ENCODE measurements around the gene TXNL4A. TPM values are rescaled to one million over a fixed set of nuclear protein-coding genes. Genes with fewer than 3 reads are reported as not detected.

Gene TXNL4A
- total RNA-seq, 1 experiment from 2014 or later: 56.1 TPM

DNA sequence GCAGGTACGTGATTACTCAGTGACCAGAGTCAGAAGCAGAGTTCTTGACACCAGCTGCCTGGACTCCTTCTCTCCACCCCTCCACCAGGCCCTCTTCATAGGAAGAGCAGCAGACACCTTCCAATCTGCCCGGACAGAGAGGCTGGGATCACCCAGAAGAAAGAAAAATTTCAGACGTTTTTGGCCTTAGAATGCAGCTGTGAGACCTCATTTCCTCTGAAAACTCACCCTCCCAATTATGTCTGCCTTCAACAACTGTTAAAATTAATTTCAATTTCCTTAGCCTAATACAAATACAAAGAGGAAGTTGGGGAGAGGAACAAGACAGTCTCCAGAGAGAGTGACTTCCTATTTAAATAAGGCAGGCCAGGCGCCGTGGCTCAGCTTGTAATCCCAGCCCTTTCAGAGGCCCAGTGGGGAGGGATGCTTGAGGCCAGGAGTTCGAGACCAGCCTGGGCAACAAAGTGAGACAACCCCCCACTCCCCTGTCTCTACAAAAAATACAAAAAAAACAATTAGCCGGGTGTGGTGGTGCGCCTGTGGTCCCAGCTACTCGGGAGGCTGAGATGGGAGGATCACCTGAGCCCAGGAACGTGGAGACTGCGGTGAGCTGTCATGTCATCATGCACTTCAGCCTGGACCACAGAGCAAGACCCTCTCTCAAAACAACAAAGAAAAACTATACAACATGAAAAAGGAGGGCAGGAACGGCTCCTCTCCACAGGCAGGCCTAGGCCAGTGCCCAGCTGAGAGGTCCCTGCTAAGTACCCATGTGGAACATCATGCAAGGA lies 38.5 kb downstream of the TXNL4A start:
- no peak for DNase-seq (ENCODE audit: low read depth)

DNA sequence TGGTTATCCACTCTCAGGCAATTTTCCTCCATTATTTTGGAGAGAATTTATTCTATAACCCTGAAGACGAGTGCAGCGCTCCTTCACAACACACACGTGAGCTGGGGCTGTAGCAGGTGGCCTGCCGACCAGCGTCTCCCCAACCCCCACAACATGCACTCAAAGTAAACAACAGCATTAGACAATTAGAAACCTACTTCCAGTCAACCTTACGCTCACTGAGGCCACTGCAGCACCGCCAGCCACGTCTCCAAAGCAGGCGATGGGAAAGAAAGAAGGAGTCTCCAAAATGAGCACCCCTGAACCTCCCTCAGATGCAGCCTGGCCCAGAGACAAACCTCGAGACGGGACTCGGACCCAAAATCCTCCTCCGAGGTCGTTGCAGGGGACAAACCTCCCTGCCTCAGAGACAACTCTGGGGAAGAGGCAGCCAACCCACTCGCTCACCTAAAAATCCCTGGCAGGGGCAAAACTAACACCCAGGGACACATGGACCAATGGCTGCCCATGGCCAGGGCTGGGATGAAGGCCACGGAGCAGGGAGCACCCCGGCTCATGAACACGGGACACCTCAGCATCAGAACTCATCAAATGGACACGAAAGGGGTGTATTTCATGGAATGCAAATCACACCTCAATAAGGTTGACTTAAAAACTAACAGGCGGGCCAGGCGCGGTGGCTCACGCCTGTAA lies 39.5 kb downstream of the TXNL4A start:
- DNase-seq (ENCODE audit: low read depth): no peak

DNA sequence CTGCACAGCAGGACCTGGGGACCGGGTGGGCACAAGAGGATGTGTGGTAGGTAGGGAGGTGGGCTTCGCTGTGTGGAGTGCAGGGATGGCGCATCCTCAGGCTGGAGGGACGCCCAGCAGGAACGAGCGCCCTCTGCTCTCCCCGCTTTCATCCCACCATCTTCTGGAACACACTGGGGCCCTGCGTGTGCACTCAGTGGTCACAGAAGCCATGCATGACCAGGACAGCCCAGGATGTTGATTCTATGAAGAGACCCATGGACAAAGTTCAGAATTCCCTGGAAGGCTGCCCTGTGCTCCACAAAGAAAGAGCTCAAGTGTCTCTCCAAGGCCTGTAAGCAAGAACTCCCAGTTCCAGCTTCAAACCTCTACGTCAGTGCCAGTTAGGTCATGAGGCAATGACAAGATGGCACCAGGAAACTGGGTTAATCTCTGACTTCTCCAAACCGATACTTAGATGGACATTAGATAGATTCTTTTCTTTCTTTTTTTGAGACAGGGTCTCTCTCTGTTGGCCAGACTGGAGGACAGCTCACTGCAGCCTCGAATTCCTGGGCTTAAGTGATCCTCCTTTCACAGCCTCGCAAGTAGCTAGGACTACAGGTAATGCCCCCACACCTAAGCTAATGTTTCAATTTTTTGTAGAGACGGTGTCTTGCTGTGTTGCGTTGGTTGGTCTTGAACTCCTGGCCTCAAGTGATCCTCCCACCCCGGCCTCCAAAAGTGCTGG lies 40.3 kb downstream of the TXNL4A start:
- DNase-seq (ENCODE audit: low read depth): no peak

DNA sequence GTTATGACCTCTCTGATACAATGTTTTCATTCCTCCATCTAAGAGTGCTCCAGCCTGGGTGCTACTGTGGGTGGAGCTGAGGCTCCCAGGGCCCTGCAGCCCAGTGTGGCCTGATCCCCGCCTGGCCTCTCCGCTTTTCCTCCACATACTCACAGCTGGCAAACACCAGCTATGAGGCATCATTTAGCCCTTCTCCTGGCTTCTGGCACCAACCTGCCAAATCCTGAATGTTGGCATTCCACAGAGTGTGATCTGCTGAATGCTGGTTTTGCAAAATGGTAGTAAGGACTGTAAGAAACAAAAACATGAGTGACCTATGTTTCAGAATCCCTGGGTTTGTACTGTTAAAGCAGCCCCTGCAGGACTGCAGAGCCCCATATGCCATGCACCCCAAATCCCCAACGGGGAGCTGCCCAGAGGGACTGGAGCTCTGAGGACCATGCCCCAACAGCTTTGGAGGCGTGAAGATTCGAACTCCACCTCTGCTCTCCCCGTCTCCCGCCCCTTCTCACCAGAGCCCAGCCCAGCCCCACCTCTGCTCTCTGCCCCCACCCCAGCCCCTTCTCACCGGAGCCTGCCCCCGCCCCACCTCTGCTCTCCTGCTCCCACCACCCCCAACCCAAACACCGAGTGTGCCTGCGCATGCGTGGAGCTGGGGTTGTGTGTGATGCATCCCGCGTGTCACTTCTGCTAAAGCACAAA lies 41.2 kb downstream of the TXNL4A start:
- DNase-seq (ENCODE audit: low read depth): no peak

DNA sequence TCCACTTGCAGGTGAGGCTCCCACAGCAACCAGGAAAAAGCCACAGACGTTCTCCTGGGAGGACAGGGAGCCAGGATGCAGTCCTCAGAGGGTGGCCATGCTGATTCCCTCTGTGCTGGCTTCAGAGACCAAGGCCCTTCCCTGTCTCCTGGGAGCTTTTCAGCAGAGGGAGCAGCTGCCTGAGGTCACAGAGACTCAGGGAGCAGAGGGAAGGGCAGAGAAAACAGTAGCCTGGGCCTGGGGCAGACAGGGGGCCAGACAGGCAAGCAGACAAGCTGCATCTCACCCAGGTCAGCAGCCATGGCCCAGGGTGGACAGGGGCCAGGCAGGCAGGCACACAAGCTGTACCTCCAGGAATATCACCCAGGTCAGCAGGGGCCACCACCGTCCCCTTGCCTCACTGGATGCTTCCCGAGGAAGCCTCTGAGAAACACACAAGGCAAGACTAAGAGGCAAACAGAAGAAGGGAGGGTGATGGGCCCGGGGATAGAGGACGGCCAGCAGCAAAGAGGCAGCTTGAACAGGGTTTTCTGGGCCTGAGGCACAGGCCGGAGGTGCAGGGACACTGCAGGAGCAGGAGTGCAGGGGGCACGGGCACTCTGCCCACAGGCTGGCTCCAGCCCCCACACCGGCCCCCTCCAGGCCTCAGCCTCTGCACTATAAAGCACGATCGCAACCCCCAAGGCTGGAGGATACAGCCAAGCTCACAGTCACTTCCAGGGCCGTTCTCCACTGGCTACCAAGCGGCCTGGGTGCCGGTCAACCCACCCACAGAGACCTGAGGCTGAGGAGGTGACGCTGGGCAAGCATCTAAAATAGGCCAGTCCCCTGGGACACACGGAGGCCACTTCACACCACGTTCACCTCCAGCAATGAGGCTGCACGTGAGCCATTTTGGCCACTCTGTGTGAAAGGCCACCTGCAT lies 43.0 kb downstream of the TXNL4A start:
- DNase-seq (ENCODE audit: low read depth): no peak

DNA sequence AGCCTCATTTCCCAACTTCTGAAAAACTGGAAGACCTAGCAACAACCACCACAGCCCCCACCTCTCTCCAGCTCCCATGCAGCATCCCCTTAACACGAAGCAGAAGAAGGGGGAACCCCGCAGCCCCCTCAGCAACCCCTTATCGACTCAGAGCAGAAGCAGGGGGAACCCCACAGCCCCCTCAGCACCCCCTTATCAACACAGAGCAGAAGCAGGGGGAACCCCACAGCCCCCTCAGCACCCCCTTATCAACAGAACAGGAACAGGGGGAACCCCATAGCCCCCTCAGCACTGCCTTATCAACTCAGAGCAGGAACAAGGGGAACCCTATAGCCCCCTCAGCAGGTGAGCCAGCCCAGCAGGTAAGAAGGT lies 43.6 kb downstream of the TXNL4A start:
- DNase-seq (ENCODE audit: low read depth): no peak

DNA sequence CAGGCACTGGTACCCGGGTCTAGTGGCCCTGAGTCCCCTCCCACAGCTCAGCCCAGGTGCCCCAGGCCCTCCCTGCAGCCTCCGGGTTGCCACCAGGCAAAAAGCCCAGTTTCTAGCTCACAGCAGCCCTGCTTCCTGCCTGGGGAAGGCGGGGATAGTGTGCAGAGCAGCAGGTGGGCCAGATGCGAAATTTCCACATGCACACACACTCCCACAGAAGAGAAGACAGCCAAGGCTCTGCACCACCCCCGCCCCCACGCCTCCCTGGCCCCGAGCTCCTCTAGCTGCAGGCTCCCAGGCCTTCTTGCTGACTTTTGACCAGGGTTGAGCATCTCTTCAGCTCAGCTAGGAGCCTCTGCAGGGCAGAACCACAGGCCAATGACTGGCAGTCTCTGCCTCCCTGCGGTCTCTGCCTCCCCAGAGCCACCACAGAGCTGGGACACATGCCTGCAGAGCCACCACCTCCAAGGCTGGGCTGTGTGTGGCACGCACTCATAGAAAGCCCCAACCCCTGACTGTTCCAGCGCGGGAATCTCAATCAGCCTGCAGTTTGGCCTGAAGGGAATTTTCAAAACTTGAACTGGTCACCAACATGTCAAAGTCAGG lies 44.1 kb downstream of the TXNL4A start:
- DNase-seq (ENCODE audit: low read depth): no peak

DNA sequence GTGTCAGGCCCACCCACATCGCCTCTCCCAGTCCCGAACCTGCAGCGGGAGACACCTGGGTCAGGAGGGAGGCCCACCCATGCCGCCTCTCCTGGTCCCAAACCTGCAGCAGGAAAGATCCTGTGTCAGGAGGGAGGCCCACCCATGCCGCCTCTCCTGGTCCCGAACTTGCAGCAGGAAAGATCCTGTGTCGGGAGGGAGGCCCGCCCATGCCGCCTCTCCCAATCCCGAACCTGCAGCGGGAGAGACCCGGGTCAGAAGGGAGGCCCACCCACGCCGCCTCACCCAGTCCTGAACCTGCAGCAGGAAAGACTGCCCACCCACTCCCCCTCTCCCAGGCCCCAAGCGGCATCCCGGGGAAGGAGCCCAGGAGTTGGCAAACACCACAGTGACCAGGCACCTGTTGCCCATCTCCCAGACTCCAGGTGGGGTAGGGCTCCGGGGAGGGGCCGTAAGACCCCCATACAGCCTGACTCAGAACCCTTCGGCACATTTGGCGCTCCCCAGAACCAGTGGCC lies 44.7 kb downstream of the TXNL4A start:
- DNase-seq (ENCODE audit: low read depth): no peak

DNA sequence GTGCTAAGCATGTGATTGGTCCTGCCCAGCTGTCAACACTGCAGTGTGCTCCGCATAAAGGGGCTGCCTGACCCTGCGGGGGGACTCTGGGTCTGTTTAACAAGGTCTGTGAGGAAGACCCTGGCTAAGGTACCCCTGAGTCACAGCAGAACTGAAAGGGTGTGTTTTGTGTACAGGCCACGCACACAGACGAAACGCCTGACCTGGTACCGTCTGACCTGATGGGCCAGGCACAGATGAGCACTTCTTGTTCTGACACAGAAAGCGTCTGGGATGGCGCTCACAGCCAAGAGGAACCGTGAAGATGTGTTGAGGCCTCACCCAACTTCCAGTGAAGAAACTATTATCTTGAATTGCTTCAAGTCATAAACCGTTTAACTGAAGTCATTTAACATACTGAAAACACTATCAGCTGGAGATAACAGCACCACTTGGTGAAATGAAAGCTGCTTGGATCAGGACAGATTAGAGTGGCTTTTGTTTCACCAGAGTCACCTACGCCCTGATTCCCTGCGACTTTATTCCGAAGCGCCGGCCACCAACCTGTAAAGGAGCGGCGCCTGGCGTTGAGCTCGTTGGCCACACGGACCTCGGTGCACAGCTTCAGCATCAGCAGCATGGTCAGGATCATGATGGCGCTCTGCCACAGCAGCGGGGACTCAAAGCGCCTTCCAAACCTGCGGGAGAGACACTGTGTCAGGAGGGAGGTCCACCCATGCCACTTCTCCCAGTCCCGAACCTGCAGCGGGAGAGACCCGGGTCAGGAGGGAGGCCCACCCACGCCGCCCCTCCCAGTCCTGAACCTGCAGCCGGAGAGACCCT lies 45.4 kb downstream of the TXNL4A start:
- no peak for DNase-seq (ENCODE audit: low read depth)

DNA sequence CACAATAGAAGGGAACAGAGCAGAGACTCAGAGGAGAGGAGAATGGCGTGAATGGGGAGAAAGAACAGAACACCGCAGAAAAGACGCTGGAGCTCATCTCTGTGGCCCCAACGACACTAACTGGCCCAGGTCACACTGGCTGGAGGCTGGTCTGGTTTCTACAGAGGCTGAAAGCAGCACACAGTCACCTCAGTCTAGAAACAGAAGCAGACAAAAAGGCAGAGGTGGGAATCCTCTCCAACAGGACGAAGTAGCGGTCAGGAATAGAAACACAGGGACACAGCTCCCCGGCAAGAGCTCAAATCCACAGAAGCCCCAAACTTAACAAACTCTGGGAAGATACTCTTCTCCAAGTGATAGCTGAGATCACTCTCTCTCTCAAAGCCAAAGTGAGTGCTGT lies 46.2 kb downstream of the TXNL4A start:
- DNase-seq (ENCODE audit: low read depth): no peak

DNA sequence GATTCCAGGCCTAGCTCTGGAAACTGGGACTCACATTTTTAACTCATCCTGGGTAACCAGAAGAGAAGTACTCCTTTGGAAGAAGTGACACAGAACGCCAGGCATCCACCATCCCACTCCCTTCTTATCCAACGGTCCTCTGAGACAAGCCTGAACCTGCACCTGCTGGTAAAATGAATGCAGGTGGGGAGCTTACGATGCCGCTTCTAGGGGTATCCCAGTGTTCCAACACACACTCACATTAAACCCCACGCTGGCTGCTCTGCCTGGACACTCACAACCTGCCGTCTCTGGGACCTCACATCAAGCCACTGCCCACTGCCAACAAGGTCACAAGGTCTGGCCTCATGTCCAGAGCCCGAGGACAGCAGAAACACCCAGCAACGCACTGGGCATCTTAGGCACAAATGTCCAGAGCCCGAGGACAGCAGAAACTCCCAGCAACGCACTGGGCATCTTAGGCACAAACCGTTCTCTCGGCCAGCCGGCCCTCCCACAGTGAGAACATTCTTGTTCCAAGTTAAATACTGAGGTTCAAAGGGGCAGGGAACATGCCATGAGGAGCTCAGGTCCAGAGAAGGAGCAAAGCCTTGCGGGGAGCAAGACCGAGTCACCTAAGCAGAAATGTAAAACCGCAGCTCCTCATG lies 46.8 kb downstream of the TXNL4A start:
- no peak for DNase-seq (ENCODE audit: low read depth)

DNA sequence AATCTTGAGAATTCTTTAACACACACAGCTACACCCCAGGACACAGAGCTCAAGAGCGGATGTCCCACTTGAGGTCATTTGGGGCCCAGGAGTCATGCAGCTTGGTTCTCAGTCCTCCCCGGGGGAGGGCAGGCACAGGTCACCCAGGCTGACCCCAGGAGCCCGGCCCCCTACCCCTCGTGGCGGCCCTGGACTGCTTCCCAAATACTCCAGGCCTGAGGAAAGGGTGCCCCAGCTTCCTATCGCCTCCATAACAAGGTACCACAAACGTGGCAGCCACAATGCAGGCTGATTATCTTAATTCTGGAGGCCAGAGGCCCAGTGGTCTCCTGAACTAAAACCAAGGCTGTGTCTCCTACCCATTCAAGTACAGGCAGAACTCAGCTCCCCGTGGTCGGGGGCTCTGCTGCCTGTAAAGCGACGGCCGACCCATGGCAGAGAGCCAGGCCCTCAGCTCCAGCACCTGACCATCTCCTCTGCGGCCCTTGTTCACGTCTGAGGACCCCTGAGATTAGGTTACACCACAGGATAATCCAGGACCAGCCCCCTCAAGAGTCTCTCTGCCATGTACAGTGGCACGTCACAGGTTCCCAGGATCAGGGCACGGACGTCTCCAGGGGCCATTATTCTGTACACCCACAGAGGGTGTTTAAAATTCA lies 47.4 kb downstream of the TXNL4A start:
- DNase-seq (ENCODE audit: low read depth): no peak

DNA sequence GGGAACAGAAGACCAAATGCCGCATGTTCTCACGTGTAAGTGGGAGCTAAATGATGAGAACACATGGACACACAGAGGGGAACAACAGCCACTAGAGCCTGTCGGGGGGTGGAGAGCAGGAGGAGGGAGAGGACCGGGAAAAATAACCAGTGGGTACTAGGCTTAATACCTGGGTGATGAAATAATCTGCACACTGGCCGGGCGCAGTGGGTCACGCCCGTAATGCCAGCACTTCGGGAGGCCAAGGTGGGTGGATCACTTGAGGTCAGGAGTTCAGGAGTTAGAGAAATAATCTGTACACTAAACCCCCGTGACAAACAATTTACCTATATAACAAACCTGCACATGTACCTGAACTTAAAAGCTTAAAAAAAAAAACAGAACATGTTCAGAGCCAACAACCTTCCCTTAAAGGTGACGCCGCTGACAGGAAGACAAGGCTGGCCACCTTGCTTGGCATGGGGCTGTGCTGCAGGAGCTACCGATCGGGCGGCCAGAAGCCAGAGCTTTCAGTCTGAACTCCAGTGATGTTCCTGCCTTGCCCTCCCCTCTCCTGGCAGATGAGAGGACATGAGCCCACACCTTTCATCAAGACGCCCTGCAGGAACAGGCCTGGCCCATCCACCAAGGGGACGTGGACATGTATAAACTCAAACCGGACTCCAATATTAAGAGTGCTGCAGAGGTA lies 48.1 kb downstream of the TXNL4A start:
- no peak for DNase-seq (ENCODE audit: low read depth)

DNA sequence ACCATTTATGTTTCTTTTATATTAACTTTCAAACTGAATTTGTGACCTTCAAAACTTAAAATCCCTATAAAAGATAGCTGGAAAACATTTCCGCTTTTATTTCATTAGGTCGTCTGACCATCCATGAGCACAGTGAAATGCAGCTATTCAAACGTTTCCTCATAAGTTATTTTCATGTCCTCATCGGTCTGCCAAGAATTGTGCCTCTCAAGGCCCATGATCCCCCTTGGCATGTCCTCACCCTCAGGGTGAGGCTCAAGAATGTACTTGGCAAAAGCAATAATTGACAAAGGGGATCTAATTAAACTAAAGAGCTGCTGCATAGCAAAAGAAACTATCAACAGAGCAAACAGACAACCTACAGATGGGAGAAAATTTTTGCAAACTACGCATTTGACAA lies 49.3 kb downstream of the TXNL4A start:
- DNase-seq (ENCODE audit: low read depth): no peak

DNA sequence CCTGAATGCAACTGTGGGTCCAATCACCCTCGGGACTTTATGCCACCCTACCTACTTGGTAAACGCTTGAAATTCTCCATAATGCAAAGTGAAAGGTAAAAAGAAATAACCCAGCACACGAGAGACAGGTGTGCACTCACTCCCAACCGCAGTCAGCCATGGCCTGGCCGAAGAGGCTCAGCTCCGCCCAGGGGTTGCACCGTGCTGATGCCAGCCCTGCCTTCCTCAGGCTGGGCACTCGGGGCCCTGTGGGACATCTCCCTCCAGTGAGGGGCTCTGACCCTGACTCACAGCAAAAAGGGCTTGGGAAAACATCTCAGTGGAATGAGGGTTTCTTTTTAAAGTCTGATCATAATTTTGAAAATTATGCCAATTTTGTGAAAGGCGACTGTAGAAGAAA lies 50.2 kb downstream of the TXNL4A start:
- DNase-seq (ENCODE audit: low read depth): no peak

DNA sequence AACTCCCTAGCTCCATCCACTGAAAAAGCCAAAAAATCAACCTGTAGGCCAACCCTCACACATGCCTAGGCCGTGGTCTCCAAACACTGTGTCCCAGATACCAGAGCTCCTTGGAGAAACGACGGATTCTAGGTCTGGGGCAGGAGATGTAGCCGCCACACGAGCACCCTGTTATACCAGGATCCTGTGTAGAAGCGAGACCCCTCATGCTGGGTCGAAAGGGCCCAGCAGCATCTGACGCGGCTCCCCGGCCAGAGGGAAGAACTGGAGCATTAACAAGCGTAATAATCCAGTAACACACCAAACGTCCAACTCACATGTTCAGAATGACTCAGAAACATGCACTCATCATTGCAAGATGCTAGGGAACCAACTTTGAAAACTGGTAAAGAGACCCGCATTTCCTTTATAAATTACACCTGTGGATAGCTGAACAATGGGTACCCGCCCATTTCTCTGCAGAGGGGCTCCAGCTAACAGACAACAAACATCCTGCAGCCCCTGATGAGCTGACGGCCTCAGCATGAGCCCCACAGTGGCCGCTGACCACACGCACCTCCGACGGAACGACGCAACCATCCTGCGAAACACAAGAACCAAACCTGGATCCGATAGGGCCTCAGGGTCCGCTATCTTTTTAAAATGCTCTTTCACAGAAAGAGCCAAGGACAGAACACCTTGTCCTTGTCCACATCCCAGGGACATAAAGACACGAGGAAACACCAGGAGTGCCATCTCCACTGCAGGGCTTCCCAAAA lies 51.1 kb downstream of the TXNL4A start:
- DNase-seq (ENCODE audit: low read depth): no peak

DNA sequence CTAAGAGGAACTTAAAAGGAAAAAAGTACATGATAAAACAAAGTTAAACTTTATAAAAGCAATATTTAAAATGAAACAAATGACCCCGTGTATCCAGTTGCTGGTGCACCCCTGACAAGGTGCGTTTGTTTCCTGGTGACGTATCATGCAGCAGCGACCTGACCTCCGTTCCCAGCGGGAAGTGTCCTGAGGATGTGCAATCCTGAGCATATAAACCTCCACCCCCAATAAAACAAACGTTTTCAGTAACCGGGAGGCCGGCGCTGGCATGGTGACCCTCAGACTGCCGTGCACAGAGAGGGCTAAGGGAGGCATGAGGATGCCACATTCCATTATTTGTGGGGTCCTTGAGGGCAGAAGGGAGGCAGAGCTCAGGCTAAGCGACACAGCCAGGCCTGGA lies 51.7 kb downstream of the TXNL4A start:
- DNase-seq (ENCODE audit: low read depth): no peak
